Measurements from ENCODE around the gene CTDNEP1.

DNA sequence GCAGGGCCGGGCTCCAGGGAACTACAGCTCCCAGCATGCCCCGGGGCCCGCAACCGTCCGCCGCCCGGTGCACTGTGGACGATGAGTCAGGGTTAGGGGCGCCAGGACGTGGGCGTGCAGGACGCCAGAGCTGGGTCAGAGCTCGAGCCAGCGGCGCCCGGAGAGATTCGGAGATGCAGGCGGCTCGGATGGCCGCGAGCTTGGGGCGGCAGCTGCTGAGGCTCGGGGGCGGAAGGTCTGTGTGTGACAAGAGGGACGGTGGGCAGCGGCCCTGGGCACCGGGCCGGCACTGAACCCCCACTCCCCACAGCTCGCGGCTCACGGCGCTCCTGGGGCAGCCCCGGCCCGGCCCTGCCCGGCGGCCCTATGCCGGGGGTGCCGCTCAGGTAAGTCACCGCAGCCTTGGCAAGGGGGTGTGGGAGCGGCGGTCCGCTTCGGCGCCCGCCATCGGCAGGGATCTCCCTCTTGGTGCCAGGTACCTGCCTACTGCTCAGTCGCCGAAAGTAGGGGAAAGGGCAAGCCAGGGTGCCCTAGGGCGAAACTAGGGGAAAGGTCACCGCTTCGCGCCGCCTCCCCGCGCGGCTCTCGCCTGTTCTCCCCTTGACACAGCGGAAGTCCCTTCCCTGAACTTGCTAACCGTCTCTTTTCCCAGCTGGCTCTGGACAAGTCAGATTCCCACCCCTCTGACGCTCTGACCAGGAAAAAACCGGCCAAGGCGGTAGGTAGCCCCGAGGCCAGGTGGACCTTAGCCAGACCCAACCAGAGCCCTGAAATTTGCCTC, 31.5 kb downstream of the CTDNEP1 start, which contains the start of the genes ACADVL and DLG4:
- peak; percentile 47; the same call in 1 of the 2 replicates for TF ChIP-seq EP300 (IDR thresholded peaks at IDR 0.05; ENCODE audit: borderline replicate concordance)
- TF ChIP-seq, protein P1, sequence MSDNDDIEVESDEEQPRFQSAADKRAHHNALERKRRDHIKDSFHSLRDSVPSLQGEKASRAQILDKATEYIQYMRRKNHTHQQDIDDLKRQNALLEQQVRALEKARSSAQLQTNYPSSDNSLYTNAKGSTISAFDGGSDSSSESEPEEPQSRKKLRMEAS (IDR thresholded peaks at IDR 0.05), result peak; percentile 40; the same call in 1 of the 2 replicates
- no peak for TF ChIP-seq CEBPB (IDR thresholded peaks at IDR 0.05)
- TF ChIP-seq TEAD4 (IDR thresholded peaks at IDR 0.05), result no peak; the same call in 1 of the 2 replicates
- no peak for TF ChIP-seq RAD21 (IDR thresholded peaks at IDR 0.05; ENCODE audit: low read depth)
- peak; percentile 98 for TF ChIP-seq EGR1 (IDR thresholded peaks at IDR 0.05)
- peak; percentile 84; the same call in 1 of the 2 replicates for TF ChIP-seq ZBTB7A (IDR thresholded peaks at IDR 0.05; ENCODE audit: low read depth)
- TF ChIP-seq, protein P2, sequence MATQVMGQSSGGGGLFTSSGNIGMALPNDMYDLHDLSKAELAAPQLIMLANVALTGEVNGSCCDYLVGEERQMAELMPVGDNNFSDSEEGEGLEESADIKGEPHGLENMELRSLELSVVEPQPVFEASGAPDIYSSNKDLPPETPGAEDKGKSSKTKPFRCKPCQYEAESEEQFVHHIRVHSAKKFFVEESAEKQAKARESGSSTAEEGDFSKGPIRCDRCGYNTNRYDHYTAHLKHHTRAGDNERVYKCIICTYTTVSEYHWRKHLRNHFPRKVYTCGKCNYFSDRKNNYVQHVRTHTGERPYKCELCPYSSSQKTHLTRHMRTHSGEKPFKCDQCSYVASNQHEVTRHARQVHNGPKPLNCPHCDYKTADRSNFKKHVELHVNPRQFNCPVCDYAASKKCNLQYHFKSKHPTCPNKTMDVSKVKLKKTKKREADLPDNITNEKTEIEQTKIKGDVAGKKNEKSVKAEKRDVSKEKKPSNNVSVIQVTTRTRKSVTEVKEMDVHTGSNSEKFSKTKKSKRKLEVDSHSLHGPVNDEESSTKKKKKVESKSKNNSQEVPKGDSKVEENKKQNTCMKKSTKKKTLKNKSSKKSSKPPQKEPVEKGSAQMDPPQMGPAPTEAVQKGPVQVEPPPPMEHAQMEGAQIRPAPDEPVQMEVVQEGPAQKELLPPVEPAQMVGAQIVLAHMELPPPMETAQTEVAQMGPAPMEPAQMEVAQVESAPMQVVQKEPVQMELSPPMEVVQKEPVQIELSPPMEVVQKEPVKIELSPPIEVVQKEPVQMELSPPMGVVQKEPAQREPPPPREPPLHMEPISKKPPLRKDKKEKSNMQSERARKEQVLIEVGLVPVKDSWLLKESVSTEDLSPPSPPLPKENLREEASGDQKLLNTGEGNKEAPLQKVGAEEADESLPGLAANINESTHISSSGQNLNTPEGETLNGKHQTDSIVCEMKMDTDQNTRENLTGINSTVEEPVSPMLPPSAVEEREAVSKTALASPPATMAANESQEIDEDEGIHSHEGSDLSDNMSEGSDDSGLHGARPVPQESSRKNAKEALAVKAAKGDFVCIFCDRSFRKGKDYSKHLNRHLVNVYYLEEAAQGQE (IDR thresholded peaks at IDR 0.05; ENCODE audit: low read depth), result no peak
- TF ChIP-seq, protein P3, sequence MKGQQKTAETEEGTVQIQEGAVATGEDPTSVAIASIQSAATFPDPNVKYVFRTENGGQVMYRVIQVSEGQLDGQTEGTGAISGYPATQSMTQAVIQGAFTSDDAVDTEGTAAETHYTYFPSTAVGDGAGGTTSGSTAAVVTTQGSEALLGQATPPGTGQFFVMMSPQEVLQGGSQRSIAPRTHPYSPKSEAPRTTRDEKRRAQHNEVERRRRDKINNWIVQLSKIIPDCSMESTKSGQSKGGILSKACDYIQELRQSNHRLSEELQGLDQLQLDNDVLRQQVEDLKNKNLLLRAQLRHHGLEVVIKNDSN (IDR thresholded peaks at IDR 0.05), result no peak
- TF ChIP-seq TCF12 (IDR thresholded peaks at IDR 0.05; ENCODE audit: low read depth), result peak; percentile 50; the same call in 1 of the 2 replicates
- no peak for TF ChIP-seq FOXM1 (IDR thresholded peaks at IDR 0.05; ENCODE audit: borderline replicate concordance, low read depth)
- TF ChIP-seq NFIC (IDR thresholded peaks at IDR 0.05), result peak; percentile 7; the same call in 1 of the 2 replicates
- TF ChIP-seq YY1 (IDR thresholded peaks at IDR 0.05; ENCODE audit: low read depth), result no peak; the same call in 1 of the 2 replicates

Measured in Ishikawa (cell line).